IPS DF 4.7 (cell line): ENCODE measurements around the gene GRB7.

Experiments
- DNase-seq: peaks from one replicate; pipeline ENCODE4 v3.0.0-alpha.2; 2013; ENCODE audit warnings: low spot score; ENCODE audit errors: extremely low read depth

GRB7 gene

GRCh38 chr17:39769974-39770587 is 32.3 kb downstream of the GRB7 start:
- no peak for DNase-seq

GRCh38 chr17:39772415-39772814 is 34.7 kb downstream of the GRB7 start:
- DNase-seq: no peak

GRCh38 chr17:39772987-39773934 is 35.5 kb downstream of the GRB7 start:
- no peak for DNase-seq

- no peak for DNase-seq
Observed at GRCh38 chr17:39774047-39774446, 36.3 kb downstream of the GRB7 start.

- no peak for DNase-seq
Observed at GRCh38 chr17:39775031-39775430, 37.3 kb downstream of the GRB7 start.

- no peak for DNase-seq
Observed at GRCh38 chr17:39776252-39776651, 38.5 kb downstream of the GRB7 start.

GRCh38 chr17:39777534-39778365 is 40.0 kb downstream of the GRB7 start:
- no peak for DNase-seq

- no peak for DNase-seq
Observed at GRCh38 chr17:39781031-39781860, 43.5 kb downstream of the GRB7 start.

- DNase-seq: no peak
Observed at GRCh38 chr17:39781861-39782213, 44.1 kb downstream of the GRB7 start.

- no peak for DNase-seq
Observed at GRCh38 chr17:39782481-39782880, 44.7 kb downstream of the GRB7 start.

- no peak for DNase-seq
Observed at GRCh38 chr17:39782980-39783379, 45.2 kb downstream of the GRB7 start.

- DNase-seq: no peak
Observed at GRCh38 chr17:39787041-39787440, 49.3 kb downstream of the GRB7 start.

GRCh38 chr17:39787743-39788484 is 50.2 kb downstream of the GRB7 start:
- DNase-seq: no peak

GRCh38 chr17:39791111-39791992 is 53.6 kb downstream of the GRB7 start:
- no peak for DNase-seq

GRCh38 chr17:39792526-39793221 is 54.9 kb downstream of the GRB7 start:
- DNase-seq: no peak

GRCh38 chr17:39793301-39793872 is 55.6 kb downstream of the GRB7 start:
- DNase-seq: no peak

- DNase-seq: no peak
Observed at GRCh38 chr17:39794249-39794970, 56.7 kb downstream of the GRB7 start.
